ENCODE results near the gene FOS. TPM values are rescaled to one million over a fixed set of nuclear protein-coding genes. Genes with fewer than 3 reads are reported as not detected.
A peak's percentile ranks its signal among the peaks of the same experiment; 100 is the strongest.

The FOS gene
- polyA plus RNA-seq, 1 donor from 2014 or later = 296 TPM

GRCh38 chr14:75236467-75236866, 42.2 kb upstream of the FOS start:
- H3K9me3 ChIP-seq (ENCODE audit: low read length) = no peaks in the 10 kb centered on the region
- H3K4me3 ChIP-seq (ENCODE audit: low read length) = peak overlapping the region; percentile 56
- H3K27me3 ChIP-seq (ENCODE audit: insufficient read depth, low read depth, low read length) = no peaks in the 10 kb centered on the region
- peaks cover 7% of the 10 kb centered on the region for H3F3A ChIP-seq (ENCODE audit: insufficient read depth, low read length, poor library complexity, severe bottlenecking)
- peak overlapping the region; percentile 96 for H3K27ac ChIP-seq (ENCODE audit: low read length)
- TF ChIP-seq REST (IDR thresholded peaks at IDR 0.05; ENCODE audit: borderline replicate concordance) (no peak), SMC3 (conservative IDR thresholded peaks at IDR 0.05; ENCODE audit: poor library complexity) (no peak), MXI1 (conservative IDR thresholded peaks at IDR 0.05; ENCODE audit: poor library complexity, severe bottlenecking) (no peak), CTCF (IDR thresholded peaks at IDR 0.05; ENCODE audit: poor library complexity, severe bottlenecking) (no peak), TAF1 (IDR thresholded peaks at IDR 0.05; ENCODE audit: low read depth) (no peak), RAD21 (conservative IDR thresholded peaks at IDR 0.05) (no peak), EZH2 (IDR thresholded peaks at IDR 0.05; ENCODE audit: borderline replicate concordance, insufficient read depth, low read length, poor library complexity, severe bottlenecking) (no peak), EP300 (conservative IDR thresholded peaks at IDR 0.05; ENCODE audit: poor library complexity, severe bottlenecking) (no peak), POLR2AphosphoS5 (IDR thresholded peaks at IDR 0.05) (no peak)
- H3K9me2 ChIP-seq (ENCODE audit: insufficient read depth, low read length) = no peaks in the 10 kb centered on the region
- H4K20me1 ChIP-seq (ENCODE audit: insufficient read depth) = no peaks in the 10 kb centered on the region
- H3K79me2 ChIP-seq (replicated peaks; ENCODE audit: insufficient read depth, low read length) = no peaks in the 10 kb centered on the region
- no peaks in the 10 kb centered on the region for H3K36me3 ChIP-seq (ENCODE audit: insufficient read depth, low read length)
- peak overlapping the region; percentile 69 for H3K9ac ChIP-seq (ENCODE audit: low read length)
- no peak overlapping the region for H3K4me2 ChIP-seq (ENCODE audit: low read length)
- H2AFZ ChIP-seq (ENCODE audit: low read depth, low read length) = no peak overlapping the region

DNA sequence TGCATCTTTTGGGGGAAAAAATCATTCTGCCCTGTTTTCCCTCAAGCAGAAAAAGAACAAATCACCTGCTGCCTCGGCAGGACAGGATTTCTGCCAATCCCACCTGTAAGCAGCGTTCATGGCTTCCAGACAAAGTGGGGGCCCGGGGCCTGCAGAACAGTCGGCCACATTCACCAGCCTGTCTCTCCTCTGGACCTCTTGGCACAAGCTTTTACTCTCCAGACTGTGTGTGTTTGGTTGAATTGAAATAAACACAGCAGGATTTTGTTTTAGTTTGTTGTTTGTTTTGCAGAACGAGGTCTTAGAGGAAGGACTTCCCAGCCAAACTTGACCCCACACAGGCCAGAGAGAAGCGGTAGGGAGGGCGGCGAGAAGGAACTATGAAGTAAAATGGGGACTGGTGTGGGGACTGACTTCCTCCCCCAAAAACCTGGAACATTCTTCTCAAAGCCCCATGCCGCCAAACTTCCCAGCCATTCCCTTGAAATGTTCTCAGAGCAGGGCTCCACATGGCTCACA, 41.7 kb upstream of the FOS start:
- Histone ChIP-seq H3K79me2 (replicated peaks; ENCODE audit: insufficient read depth, low read length) (no peaks in the 10 kb centered on the region), H3K27ac (ENCODE audit: low read length) (peak overlapping the region; percentile 96), H3K9me2 (ENCODE audit: insufficient read depth, low read length) (no peaks in the 10 kb centered on the region), H3K4me3 (ENCODE audit: low read length) (peak overlapping the region; percentile 56), H3K4me2 (ENCODE audit: low read length) (peak overlapping the region; percentile 69), H3K9ac (ENCODE audit: low read length) (peak overlapping the region; percentile 69), H3K9me3 (ENCODE audit: low read length) (no peaks in the 10 kb centered on the region), H2AFZ (ENCODE audit: low read depth, low read length) (no peak overlapping the region), H3K27me3 (ENCODE audit: insufficient read depth, low read depth, low read length) (no peaks in the 10 kb centered on the region), H4K20me1 (ENCODE audit: insufficient read depth) (no peaks in the 10 kb centered on the region), H3K36me3 (ENCODE audit: insufficient read depth, low read length) (no peaks in the 10 kb centered on the region), H3F3A (ENCODE audit: insufficient read depth, low read length, poor library complexity, severe bottlenecking) (peaks cover 7% of the 10 kb centered on the region)
- TF ChIP-seq TAF1 (IDR thresholded peaks at IDR 0.05; ENCODE audit: low read depth) (no peak), EZH2 (IDR thresholded peaks at IDR 0.05; ENCODE audit: borderline replicate concordance, insufficient read depth, low read length, poor library complexity, severe bottlenecking) (no peak), CTCF (IDR thresholded peaks at IDR 0.05; ENCODE audit: poor library complexity, severe bottlenecking) (no peak), SMC3 (conservative IDR thresholded peaks at IDR 0.05; ENCODE audit: poor library complexity) (no peak)
